K562 (cell line): Measurements from ENCODE around the gene PRMT3. TPM values are rescaled to one million over a fixed set of nuclear protein-coding genes. Genes with fewer than 3 reads are reported as not detected.

Source experiments
- ATAC-seq: fragments of 200-7000 bp; cut with Tn5 transposase; 3 replicates; pipeline ENCODE4 v1.9.1; 2020; ENCODE audit warnings: moderate library complexity
- BruUV-seq: library from RNA; stranded (reverse); fragments of 400-500 nt; replicated peaks from 2 replicates; lab custom pipeline; 2021; lab: Mats Ljungman, UMichigan
- CTCF ChIA-PET: fragments of 300-600 bp; formaldehyde crosslinking; extraction: SDS; loops from one replicate; lab custom pipeline; 2021; ENCODE audit warnings: low intra/inter-chr PET ratio; lab: Yijun Ruan, JAX
- POLR2A ChIA-PET: fragments of 300-600, 350-650 bp; sonication (Branson Sonifier 250); formaldehyde crosslinking; extraction: SDS; loops from one replicate; lab custom pipeline; 2021; ENCODE audit warnings: antibody characterized with exemption, inconsistent platforms; lab: Yijun Ruan, JAX
- DNase-seq, 4 experiments: peaks; one replicate each; pipeline versions ENCODE4 v3.0.0 to v3.0.0-alpha.2; 2011 to 2018; ENCODE audit warnings: low spot score in 3 of 4, mixed read lengths in 3 of 4; ENCODE audit errors: extremely low read depth in 1 of 4
- FAIRE-seq: peaks from 2 replicates; lab custom pipeline; 2011; peaks lifted over from hg19 to GRCh38; lab: Jason Lieb, UNC
- H2AFZ ChIP-seq: 2 replicates; pipeline ENCODE4 v1.6.0; 2011; ENCODE audit warnings: low read depth, low read length, control low read depth, inconsistent platforms
- H3K27ac ChIP-seq: fragments of 200-600 bp; 3 replicates; pipeline ENCODE4 v1.8.0; 2011; ENCODE audit warnings: low read depth, mild to moderate bottlenecking, control low read depth, inconsistent platforms, low read length, moderate library complexity, mixed read lengths; ENCODE audit errors: extremely low read depth
- H3K27me3 ChIP-seq, 2 experiments: fragments of 300-600 bp in 1 of 2; 2 replicates in 1 of 2; 3 replicates in 1 of 2; pipeline versions ENCODE4 v1.6.0 to v1.8.0; 2011; ENCODE audit warnings: inconsistent platforms in 2 of 2, low read length in 2 of 2, mild to moderate bottlenecking in 1 of 2, mixed read lengths in 1 of 2, moderate library complexity in 1 of 2; ENCODE audit not compliant: control insufficient read depth in 2 of 2, insufficient read depth in 2 of 2
- H3K36me3 ChIP-seq: fragments of 300-600 bp; 3 replicates; pipeline ENCODE4 v1.8.0; 2011; ENCODE audit warnings: mild to moderate bottlenecking, low read length, inconsistent platforms; ENCODE audit not compliant: control insufficient read depth, insufficient read depth
- H3K4me1 ChIP-seq, 2 experiments: fragments of 200-600 bp in 1 of 2; replicated peaks in 1 of 2; 2 replicates in 1 of 2; 3 replicates in 1 of 2; pipeline versions ENCODE4 v1.5.1 to v1.8.0; 2011; ENCODE audit warnings: inconsistent platforms in 2 of 2, low read length in 2 of 2, mild to moderate bottlenecking in 1 of 2, mixed read lengths in 1 of 2, moderate library complexity in 1 of 2; ENCODE audit not compliant: control insufficient read depth in 2 of 2, insufficient read depth in 2 of 2
- H3K4me2 ChIP-seq: 2 replicates; pipeline ENCODE4 v1.6.1; 2011; ENCODE audit warnings: low read length, control low read depth, inconsistent platforms, mixed read lengths; ENCODE audit not compliant: insufficient read depth
- H3K4me3 ChIP-seq: fragments of 200-600 bp; sonication (generic), shearing (Covaris generic); 2 replicates; pipeline ENCODE4 v1.5.1; 2016; ENCODE audit warnings: control low read depth, inconsistent platforms
- H3K79me2 ChIP-seq: fragments of 200-600 bp; 3 replicates; pipeline ENCODE4 v1.8.0; 2011; ENCODE audit warnings: low read length, inconsistent platforms; ENCODE audit not compliant: control insufficient read depth, insufficient read depth
- H3K9ac ChIP-seq, 2 experiments: 2 replicates each; pipeline versions ENCODE4 v1.6.0 to v1.6.1; 2011; ENCODE audit warnings: low read depth in 2 of 2, low read length in 2 of 2, control low read depth in 1 of 2, inconsistent platforms in 1 of 2, mild to moderate bottlenecking in 1 of 2, mixed read lengths in 1 of 2; ENCODE audit not compliant: insufficient read depth in 1 of 2
- H3K9me1 ChIP-seq: one replicate; pipeline ENCODE4 v1.6.0; 2011; ENCODE audit warnings: inconsistent platforms, mild to moderate bottlenecking, low read length, moderate library complexity; ENCODE audit not compliant: control insufficient read depth, insufficient read depth
- H3K9me3 ChIP-seq: replicated peaks from 2 replicates; pipeline ENCODE4 v1.5.1; 2011; ENCODE audit warnings: low read depth, low read length, inconsistent platforms; ENCODE audit not compliant: control insufficient read depth, insufficient read depth
- H4K20me1 ChIP-seq: replicated peaks from 2 replicates; pipeline ENCODE4 v1.6.1; 2011; ENCODE audit warnings: low read length, inconsistent platforms, mixed read lengths; ENCODE audit not compliant: control insufficient read depth, insufficient read depth
- ATF1 ChIP-seq, 2 experiments: fragments of 450-650 bp in 1 of 2; IDR thresholded peaks; 2 replicates each; pipeline ENCODE4 v1.6.1; 2016; ENCODE audit warnings: missing compliant biosample characterization in 1 of 2, missing genetic modification characterization in 1 of 2
- CBFA2T3 ChIP-seq: fragments of 450-650 bp; IDR thresholded peaks from 2 replicates; pipeline ENCODE4 v1.6.1; 2017
- FOXK2 ChIP-seq, 2 experiments: fragments of 450-650 bp; IDR thresholded peaks in 1 of 2; conservative IDR thresholded peaks in 1 of 2; 2 replicates each; pipeline ENCODE4 v1.6.1; 2016; ENCODE audit warnings: low read depth in 2 of 2, mild to moderate bottlenecking in 1 of 2
- HMBOX1 ChIP-seq: sonication (generic); IDR thresholded peaks from 2 replicates; pipeline ENCODE4 v1.6.1; 2016
- KLF6 ChIP-seq: fragments of 250-450 bp; sonication (Bioruptor Pico); IDR thresholded peaks from 2 replicates; pipeline ENCODE4 v1.4.0; 2020; ENCODE audit warnings: mild to moderate bottlenecking, moderate library complexity, borderline replicate concordance
- MEF2D ChIP-seq: conservative IDR thresholded peaks from 2 replicates; pipeline ENCODE4 v1.6.1; 2016; ENCODE audit warnings: low read depth, missing genetic modification characterization, missing compliant biosample characterization
- NCOA6 ChIP-seq: fragments of 450-650 bp; IDR thresholded peaks from 2 replicates; pipeline ENCODE4 v1.6.1; 2017; ENCODE audit warnings: mild to moderate bottlenecking
- SOX6 ChIP-seq: fragments of 450-650 bp; IDR thresholded peaks from 2 replicates; pipeline ENCODE4 v1.6.1; 2014; ENCODE audit warnings: mild to moderate bottlenecking
- STAT5B ChIP-seq: fragments of 250-450 bp; sonication (Bioruptor Pico); IDR thresholded peaks from 2 replicates; pipeline ENCODE4 v1.8.0; 2021; ENCODE audit warnings: mild to moderate bottlenecking, inconsistent platforms
- TRIM28 ChIP-seq: fragments of 450-650 bp; IDR thresholded peaks from 2 replicates; pipeline ENCODE4 v1.6.1; 2017
- ZNF274 ChIP-seq: IDR thresholded peaks from 2 replicates; pipeline ENCODE4 v1.6.1; 2011; ENCODE audit warnings: low read depth, mild to moderate bottlenecking, low read length, moderate library complexity, borderline replicate concordance
- ZNF445 ChIP-seq: fragments of 250-450 bp; sonication (Bioruptor Pico); IDR thresholded peaks from 2 replicates; pipeline ENCODE4 v1.4.0; 2020; ENCODE audit warnings: low read depth, mild to moderate bottlenecking, moderate library complexity
- WGBS: fragments of 100-300 bp; shearing (Covaris generic); methylation state at CpG from one replicate; pipeline ENCODE4 v1.1.6; 2016; ENCODE audit warnings: low coverage, mixed read lengths; ENCODE audit not compliant: insufficient coverage; ENCODE audit errors: missing lambda C conversion rate; 5-methylcytosine and 5-hydroxymethylcytosine counted together
- in situ Hi-C: fragments of 300-500 bp; cut with MboI; formaldehyde crosslinking; loops from 4 replicates; pipeline ENCODE4 v1.15.0; 2018; ENCODE audit warnings: inconsistent platforms, mixed read lengths
- intact Hi-C: fragments of 100-400 bp; cut with micrococcal nuclease; formaldehyde crosslinking; loops from 2 replicates; pipeline ENCODE4 v1.14.2; 2022
- polyA plus RNA-seq, 8 experiments: library from polyadenylated mRNA; depleted of rRNA in 4 of 8; stranded (reverse) in 5 of 8; unstranded in 3 of 8; fragments of >200 nt; fragmentation: Nextera tagmentation in 2 of 8; fragmentation: Illumina TruSeq in 1 of 8; extraction: Ambion mirVana in 2 of 8; extraction: Trizol in 1 of 8; gene quantifications; 2 replicates each; pipeline versions ENCODE4 v1.2.1 to v1.2.3, GENCODE V29; 2011 to 2014; ENCODE audit warnings: inconsistent platforms in 1 of 8, missing spikeins in 1 of 8
- total RNA-seq, 7 experiments: library from RNA; depleted of rRNA in 6 of 7; stranded (reverse); fragments of >200 nt in 6 of 7; fragmentation: Illumina TruSeq in 2 of 7; extraction: Trizol in 2 of 7; gene quantifications; 2 replicates each; pipeline versions ENCODE4 v1.2.1 to v1.2.3, GENCODE V29; 2011 to 2021; ENCODE audit warnings: low replicate concordance in 1 of 7

Gene PRMT3
- total and polyA plus RNA-seq, 9 of the 15 experiments (the other 6 are each of a cell fraction or from before 2014, with no cell fraction given), result 24.0 to 62.1 (median 44.7) TPM

GRCh38 chr11:20474882-20475517 is 87.5 kb downstream of the PRMT3 start:
- Histone ChIP-seq H3K4me3 (no peak overlapping the region), H3K27me3 (no peaks in the 10 kb centered on the region), H4K20me1 (no peaks in the 10 kb centered on the region), H3K4me1 (peaks cover 20 to 47% of the 10 kb centered on the region in 2 experiments), H3K9me3 (no peaks in the 10 kb centered on the region), H3K9me1 (peaks cover 3% of the 10 kb centered on the region), H3K36me3 (peaks cover 22% of the 10 kb centered on the region; the same call in 2 of the 3 replicates), H3K4me2 (peak overlapping the region; percentile 27; the same call in 1 of the 2 replicates), H3K79me2 (peaks cover 27% of the 10 kb centered on the region), H3K27ac (peak overlapping the region; percentile 44), H3K9ac (no peak overlapping the region), H2AFZ (no peak overlapping the region)
- FAIRE-seq (no peak), DNase-seq (no peak), ATAC-seq (peak; percentile 14)
- ChIA-PET CTCF (no interaction called here), POLR2A (interaction anchor here (1.1 to 3.9 kb wide), 2 partner anchors 15 to 48 kb away, joined by 3 to 12 read pairs; no protein-coding TSS in a partner anchor)
- no peak for TF ChIP-seq NCOA6
- no peak for TF ChIP-seq KLF6
- no peak for TF ChIP-seq ZNF445
- TF ChIP-seq TRIM28, result no peak
- TF ChIP-seq STAT5B (CRISPR knock-in tag), result no peak
- TF ChIP-seq FOXK2 (conservative IDR thresholded peaks at IDR 0.05 in 1 of 2, IDR thresholded peaks at IDR 0.05 in 1 of 2; ENCODE audit: low read depth in 2 of 2), result peak in 1 of 2 experiments; percentile 35; a peak in 1 of 4 replicates
- TF ChIP-seq MEF2D (tag), result no peak
- no peak for TF ChIP-seq ZNF274
- no peak for TF ChIP-seq ATF1 (CRISPR knock-in tag; IDR thresholded peaks at IDR 0.05)
- TF ChIP-seq ATF1 (tag; IDR thresholded peaks at IDR 0.05), result no peak
- no peak for TF ChIP-seq CBFA2T3
- TF ChIP-seq HMBOX1, result peak; percentile 14; the same call in 1 of the 2 replicates
- TF ChIP-seq SOX6, result no peak
- 90% methylated on average over 2 of the region's 2 CpGs for WGBS
- in situ Hi-C loops, result no loop called here
- no TSS peak for BruUV-seq
- intact Hi-C loops, result no loop called here
